IPS DF 19.7 (cell line): ENCODE measurements around the gene STON2.
"Not testable (repeated sequence)": the region's sequence is repeated elsewhere in the genome, so short reads cannot be mapped to it uniquely, and the experiment has no call there.

Experiments used
- DNase-seq: peaks from one replicate; pipeline ENCODE4 v3.0.0-alpha.2; 2013; ENCODE audit warnings: low read depth, low spot score

Gene STON2

DNA sequence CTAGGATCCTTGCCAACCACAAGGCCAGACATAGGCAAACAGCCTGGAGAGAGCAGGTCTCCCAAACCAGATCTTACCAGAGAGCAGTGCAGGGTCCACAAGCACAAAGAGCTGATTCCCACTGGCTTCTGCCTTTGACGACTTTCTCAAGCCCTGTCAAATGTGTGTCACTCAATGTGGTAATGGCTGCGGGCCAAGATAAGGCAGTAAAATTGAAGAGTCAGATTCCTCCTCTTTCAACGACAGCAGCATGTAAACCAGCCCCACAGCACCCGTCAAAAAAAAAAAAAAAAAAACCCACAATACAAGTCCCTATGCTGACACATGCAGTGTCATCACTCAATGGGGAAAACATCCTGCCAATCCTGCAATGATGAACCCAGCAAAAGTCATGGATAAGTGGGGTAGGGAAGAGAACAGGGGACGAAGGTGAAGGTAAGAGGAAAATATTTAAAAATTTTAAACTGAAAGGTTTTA, at the start of gene STON2:
TSS of gene STON2 (minus strand) at position 123 of the 477 bp plus-strand sequence. CDS start 1,942 bp downstream, outside the sequence.
- no peak for DNase-seq

- no peak for DNase-seq
These were observed 49.5 kb upstream of the STON2 start for GRCh38 chr14:81449576-81449975.

DNA sequence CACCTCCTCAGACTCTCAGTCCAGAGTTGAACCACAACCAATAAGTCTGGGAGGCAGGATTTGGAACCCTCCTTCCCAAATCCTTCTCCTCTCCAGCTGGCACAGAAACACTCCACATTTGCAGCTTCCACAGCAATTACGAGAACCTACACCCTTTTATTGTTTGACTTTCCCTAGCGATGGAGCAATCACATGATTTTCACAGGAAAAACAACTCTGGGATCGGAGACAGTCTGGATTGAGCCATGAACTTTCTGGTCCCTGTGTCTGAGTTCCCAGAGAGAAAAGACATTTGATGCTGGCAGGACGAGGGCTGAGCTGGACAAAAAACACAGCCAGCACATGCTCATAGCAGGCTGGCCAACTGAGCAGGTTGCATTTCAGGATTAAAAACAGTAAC, 49.0 kb upstream of the STON2 start:
- DNase-seq, result no peak

- DNase-seq, result no peak
These were observed 47.1 kb upstream of the STON2 start for GRCh38 chr14:81447021-81447764.

DNA sequence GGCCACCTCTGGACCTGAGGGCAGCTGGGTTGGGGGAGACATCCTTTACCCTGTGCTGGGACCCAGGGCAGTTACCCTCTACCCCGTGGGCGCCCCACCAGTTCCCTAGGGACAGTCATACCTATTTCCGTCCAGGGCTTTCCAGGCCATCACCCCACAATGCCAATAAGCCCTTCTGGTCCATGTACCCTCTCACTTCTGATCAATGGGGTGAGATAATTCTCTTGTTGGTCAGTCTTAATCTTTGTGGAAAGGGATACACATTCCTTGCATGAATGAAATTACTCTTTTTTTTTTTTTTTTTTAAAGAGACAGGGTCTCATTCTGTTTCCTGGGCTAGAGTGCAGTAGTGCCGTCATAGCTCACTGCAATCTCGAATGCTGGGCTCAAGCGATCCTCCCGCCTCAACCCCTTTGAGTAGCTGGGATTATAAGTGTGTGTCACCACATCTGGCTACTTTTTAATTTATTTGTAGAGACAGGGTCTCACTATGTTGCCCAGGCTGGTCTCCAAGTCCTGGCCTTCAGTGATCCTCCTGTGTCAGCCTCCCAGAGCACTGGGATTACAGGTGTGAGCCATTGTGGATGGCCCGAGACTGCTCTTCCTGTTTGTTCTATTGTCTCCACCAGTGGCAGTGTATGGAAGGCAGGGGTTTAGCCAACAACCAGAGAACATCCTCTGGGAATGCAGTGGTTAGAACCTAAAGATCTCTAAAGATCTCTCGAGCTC, 46.3 kb upstream of the STON2 start:
- DNase-seq, result no peak

- DNase-seq, result no peak
These were observed 41.6 kb upstream of the STON2 start for GRCh38 chr14:81441626-81442134.

- no peak for DNase-seq
These were observed 39.9 kb upstream of the STON2 start for GRCh38 chr14:81440041-81440440.

GRCh38 chr14:81437244-81437643, 37.1 kb upstream of the STON2 start:
- no peak for DNase-seq

DNA sequence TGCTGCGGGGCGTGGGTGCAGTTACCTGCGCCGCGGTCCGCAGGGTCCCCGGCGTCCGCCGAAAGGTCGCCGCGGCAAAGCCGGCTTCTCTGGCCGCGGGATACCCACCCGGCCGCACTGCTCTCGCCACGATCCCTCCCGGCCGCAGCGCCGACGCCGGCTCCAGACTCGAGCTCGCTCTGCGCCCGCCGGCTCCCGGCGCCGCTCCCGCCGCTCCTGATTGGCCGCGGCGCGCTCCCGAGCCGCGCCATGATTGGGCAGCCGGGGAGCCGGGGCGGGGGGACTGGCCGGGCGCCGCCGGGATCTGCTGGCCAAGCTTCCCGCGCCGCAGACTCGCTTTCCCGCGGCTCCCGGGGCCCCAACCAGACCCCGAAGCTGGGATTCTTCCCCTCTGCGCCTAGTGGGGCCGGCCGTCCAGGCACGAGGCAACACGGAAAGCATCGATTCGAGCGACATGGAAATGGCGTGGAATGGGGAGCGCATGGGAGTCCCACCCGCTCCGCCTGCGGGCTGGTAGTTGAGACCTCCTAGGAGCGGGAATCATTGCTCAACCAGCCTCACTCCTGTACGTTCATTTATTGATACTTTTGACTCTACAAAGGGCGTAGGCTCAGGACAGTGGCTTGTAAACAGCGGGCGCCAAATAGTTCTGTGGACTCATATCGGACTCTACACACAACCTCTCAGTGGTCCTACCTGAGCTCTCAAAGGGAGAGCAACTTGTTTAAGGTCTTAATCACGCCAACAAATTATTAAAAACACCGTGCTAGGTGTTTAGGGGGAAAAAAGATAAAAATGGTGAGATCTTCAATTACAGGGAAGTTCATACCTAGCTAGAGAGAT, 36.4 kb upstream of the STON2 start:
- no peak for DNase-seq

DNA sequence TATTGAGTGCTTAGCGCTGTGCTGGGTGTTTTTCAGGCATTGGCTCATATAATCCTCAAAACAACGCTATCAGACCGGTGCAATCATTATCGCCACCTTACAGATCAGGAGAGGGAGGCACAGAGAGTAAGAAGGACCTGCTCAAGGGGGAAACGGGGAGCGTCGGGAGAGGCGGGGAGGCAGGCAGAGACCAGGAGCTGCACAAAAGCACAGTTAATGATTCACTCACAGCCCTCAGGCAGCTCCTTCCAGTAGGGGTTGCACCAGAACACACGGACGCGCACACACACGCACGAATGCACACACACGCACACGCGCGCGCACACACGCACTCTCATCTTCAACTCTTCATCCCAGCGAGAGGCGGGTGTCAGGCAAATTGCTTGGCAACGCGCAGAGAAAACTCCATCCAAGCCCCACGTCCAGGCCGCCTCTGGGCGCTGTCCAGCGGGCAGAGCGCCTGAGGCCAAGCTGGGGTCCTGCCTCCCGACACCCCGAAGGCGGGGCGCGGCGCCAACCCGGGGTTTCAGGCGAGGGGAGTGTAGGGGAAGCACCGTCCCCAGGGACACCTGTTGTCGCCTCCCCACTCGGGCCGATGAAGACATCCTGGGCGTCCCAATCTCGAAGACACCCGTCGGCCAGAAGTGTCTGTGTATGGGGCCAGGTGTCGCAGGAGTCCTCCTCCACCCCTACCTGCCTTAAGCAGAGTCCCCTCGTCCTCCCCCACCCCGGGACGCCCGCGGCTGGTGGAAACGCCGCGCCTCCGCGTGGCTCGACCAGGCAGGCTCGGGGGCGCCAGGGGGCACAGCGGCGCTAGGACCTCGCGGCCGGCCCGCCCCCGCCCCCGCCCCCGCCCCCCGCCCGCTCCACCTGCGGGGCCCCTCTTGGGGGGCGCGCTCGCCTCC, 35.5 kb upstream of the STON2 start:
- DNase-seq, result no peak

DNA sequence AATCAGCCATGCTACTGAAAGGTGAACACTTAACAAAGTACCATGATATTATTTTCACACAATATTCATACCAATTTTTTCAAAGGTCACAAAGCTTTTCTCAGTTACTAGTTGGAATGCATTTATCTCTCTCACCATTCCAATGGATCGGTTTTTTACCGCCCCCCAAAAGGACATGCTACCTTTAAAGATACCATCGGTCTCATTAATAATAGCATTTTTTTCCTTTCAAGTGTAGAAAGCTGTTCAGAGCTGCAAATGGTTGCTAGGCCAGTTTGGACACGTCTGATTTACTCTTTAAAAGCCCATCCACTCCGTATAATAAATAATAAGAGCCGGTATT, 34.9 kb upstream of the STON2 start:
- no peak for DNase-seq

- DNase-seq, result no peak
These were observed 34.1 kb upstream of the STON2 start for GRCh38 chr14:81434230-81434629.

DNA sequence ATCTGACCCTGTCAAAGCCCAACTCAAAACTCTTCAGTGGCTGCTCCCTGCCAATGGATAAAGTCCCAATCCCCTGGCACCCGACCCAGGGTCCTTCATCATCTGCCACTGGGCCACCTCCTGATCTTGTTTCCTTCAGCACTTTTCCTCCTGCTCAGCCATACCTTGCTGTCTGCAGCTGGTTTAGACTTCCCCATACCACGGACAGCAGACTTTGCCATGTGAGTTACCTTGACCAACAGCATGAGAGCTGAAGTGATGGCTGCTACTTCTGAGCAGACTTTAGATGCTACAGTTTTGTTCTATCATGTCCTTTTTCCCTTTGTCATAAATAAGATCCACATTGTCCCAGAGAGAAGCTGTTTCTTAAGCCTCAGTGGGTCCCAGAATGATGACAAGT, 33.3 kb upstream of the STON2 start:
- DNase-seq, result no peak

GRCh38 chr14:81432219-81432661, 32.1 kb upstream of the STON2 start:
- no peak for DNase-seq

- DNase-seq, result no peak
These were observed 30.1 kb upstream of the STON2 start for GRCh38 chr14:81430235-81430634.

- not testable (repeated sequence) for DNase-seq
These were observed 29.6 kb upstream of the STON2 start for GRCh38 chr14:81429749-81430148.

DNA sequence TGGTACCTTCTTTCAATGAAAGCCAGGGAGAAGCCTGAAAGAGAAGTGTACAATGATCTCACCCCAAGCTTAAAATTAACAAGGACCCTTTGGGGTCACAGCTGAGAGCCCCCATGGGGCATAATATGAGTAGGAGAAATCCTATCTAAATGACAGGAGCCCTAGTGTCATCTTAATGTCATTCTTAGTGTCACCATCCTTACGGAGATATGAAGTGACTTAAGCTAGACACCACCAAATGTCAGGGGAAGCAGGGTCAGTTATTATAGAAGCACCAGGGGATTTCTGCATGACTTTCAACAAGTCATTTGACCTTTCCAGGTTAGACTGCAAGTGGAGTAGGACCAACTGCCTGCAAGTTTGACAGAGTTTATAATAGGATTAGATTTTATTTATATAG, 28.9 kb upstream of the STON2 start:
- no peak for DNase-seq

- no peak for DNase-seq
These were observed 27.4 kb upstream of the STON2 start for GRCh38 chr14:81427348-81428058.

- DNase-seq, result no peak
These were observed 23.4 kb upstream of the STON2 start for GRCh38 chr14:81423504-81423903.
